AG09309 (cell line): ENCODE measurements around the gene PIGZ.

Experiments used
- DNase-seq: peaks from one replicate; pipeline ENCODE4 v3.0.0-alpha.2; 2010; ENCODE audit warnings: low read depth
- H3K4me3 ChIP-seq: 2 replicates; pipeline ENCODE4 v1.5.1; 2011; ENCODE audit warnings: mild to moderate bottlenecking, low read depth, low read length, moderate library complexity; ENCODE audit not compliant: control insufficient read depth
- TF ChIP-seq, protein P1 (sequence below): IDR thresholded peaks from 2 replicates; pipeline ENCODE4 v1.5.1; 2011; ENCODE audit warnings: mild to moderate bottlenecking, low read depth, low read length, inconsistent platforms; ENCODE audit not compliant: insufficient read depth, control insufficient read depth; ENCODE audit errors: missing control alignments

Gene PIGZ, protein sequence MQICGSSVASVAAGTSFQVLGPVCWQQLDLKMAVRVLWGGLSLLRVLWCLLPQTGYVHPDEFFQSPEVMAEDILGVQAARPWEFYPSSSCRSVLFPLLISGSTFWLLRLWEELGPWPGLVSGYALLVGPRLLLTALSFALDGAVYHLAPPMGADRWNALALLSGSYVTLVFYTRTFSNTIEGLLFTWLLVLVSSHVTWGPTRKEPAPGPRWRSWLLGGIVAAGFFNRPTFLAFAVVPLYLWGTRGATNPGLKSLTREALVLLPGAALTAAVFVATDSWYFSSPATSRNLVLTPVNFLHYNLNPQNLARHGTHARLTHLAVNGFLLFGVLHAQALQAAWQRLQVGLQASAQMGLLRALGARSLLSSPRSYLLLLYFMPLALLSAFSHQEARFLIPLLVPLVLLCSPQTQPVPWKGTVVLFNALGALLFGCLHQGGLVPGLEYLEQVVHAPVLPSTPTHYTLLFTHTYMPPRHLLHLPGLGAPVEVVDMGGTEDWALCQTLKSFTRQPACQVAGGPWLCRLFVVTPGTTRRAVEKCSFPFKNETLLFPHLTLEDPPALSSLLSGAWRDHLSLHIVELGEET

DNA sequence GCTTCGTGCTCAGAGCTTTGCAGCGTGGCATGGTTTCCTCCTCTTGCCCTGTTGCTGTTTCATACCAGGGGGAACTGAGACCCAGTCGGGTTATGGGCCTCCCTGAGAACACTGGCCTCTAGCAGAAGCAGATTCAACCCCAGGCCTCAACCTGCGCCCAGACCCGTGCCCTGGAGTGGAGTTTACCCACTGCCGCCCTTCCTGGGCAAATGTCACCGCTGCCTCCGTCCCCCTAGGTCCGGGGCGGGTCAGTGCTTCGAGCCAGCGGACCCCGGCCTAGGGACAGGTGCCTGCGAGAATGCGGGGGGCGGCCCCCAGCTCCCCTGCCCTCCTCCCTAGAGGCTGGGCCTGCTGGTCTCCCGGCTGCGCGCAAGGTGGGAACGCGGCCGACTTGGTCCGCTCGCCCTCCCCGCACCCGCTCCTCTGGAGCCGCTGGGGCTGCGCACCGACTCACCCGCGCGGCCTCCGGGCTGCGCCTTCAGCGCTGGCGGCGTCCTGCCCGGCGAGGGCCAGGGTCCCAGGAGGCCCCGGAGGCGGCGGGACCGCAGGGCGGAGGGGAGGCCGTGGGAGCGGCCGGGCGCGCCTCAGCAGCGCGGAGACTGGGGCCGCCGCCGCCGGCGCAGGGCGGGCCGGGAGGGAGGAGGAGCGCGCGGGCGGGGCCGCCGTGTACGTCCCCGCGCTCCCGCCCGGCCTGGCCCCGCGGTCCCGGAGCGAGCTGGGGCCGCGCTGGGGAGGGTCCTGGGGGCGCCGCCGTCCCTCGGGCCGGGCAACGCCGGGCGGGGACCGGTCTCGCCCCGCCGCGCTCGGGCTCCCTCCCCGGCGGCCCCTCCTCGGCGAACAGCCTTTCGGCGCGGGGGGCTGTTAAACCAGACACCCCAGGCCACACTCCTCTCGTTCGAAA, at the start of gene PIGZ:
Gene PIGZ (minus strand): TSS at position 601 of the 901 bp plus-strand sequence. CDS start 16,802 bp downstream, outside the sequence.
- TF ChIP-seq, protein P1, sequence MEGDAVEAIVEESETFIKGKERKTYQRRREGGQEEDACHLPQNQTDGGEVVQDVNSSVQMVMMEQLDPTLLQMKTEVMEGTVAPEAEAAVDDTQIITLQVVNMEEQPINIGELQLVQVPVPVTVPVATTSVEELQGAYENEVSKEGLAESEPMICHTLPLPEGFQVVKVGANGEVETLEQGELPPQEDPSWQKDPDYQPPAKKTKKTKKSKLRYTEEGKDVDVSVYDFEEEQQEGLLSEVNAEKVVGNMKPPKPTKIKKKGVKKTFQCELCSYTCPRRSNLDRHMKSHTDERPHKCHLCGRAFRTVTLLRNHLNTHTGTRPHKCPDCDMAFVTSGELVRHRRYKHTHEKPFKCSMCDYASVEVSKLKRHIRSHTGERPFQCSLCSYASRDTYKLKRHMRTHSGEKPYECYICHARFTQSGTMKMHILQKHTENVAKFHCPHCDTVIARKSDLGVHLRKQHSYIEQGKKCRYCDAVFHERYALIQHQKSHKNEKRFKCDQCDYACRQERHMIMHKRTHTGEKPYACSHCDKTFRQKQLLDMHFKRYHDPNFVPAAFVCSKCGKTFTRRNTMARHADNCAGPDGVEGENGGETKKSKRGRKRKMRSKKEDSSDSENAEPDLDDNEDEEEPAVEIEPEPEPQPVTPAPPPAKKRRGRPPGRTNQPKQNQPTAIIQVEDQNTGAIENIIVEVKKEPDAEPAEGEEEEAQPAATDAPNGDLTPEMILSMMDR: no peak
- DNase-seq: no peak

DNA sequence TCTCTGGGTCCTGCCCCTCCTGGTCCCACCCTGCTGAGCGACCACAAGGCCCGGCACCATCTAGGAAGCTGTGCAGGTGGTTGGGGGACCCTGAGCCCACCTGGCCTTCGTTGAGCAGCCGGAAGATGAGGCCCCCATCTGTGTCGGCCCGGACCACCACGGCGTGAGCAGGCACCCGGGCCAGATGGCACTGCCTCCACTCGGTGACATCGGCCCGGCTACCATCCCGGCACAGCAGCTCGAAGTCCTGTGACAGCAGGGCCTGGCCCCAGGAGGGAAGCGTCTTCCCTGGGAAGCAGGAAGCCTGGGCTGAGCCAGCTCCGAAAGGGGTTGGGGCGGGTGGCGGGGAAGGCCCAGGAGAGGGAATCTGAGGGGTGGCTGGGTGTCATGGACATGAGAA, 48.4 kb upstream of the PIGZ start:
- DNase-seq: no peak
- TF ChIP-seq, protein P1: no peak
- no peak overlapping the region for H3K4me3 ChIP-seq

More for the DNA sequence above, at the start of gene PIGZ:
- H3K4me3 ChIP-seq: peak within 1 kb of the TSS; percentile 79

DNA sequence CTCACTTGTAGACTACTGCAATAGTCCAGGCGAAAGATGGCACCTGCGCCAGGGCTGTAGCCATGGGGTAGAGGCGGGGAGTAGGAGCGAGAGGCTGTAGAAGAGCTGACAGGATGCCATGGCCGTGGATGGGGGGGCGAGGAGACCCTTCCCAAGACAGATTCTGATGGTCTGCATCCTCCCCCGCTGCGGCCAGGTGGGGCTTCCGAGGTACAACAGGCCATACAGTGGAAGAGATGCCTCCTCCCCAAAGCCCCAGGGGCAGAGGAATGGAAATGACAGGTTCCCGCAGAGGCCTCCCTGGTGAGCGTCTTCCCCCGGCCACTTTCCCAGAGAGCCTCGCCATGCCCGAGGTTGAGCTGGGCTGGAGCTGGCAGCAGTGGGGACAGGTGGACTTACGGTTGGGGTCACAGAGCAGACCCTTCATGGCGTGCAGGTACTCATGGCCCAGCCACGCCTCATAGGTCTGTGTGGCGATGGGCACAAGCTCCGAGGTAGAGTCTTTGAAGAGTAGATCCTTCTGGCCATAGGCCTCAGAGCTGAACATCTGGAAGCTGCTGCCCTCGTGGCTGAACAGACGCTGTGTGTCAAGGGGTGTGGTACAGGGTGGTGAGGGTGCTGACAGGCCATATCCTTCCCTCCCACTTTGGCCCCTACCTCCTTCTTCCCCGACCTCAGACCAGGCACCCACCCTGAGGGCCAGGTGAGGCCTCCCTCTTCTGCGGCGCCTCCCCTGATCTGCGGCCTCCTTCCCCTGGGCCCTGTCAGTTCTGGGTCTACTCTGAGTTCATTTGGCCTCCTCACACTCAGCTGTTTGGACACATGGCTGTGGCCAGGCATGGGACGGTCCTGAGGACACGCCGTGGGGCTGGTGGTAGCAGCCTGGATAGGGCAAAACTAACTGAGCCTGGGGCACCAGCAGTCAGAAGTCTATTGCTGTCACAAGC, 47.4 kb upstream of the PIGZ start:
- no peak overlapping the region for H3K4me3 ChIP-seq
- TF ChIP-seq, protein P1: no peak
- DNase-seq: no peak

DNA sequence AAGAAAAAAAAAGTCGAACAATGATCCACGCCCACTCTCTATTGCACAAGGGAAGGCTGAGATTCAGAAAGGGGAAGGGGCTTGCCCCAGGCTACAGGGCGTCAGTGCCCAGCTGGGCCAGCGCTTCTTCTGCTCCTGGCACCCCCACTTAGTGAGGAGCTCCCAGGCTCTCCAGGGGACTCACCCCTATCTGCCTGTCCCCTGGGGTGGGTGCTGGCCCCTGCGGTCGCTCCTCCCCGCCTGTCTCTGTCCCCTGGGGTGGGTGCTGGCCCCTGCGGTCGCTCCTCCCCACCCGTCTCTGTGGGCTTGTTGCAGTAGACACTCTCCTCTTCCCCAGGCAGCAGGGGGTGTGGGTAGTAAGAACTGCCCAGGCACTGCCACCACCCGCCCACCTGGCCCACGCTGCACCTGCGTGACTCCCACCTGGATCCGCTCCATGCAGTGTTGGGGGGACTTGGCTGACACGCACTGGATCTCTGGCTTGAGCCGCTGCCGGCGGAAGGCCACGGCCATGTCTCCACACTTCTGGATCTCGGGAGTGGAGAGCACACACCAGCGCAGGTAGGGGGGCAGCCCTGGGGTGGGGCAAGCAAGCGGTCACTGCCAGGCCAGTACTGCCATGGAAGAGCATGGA, 46.4 kb upstream of the PIGZ start:
- TF ChIP-seq, protein P1: no peak
- H3K4me3 ChIP-seq: no peak overlapping the region
- DNase-seq: no peak

DNA sequence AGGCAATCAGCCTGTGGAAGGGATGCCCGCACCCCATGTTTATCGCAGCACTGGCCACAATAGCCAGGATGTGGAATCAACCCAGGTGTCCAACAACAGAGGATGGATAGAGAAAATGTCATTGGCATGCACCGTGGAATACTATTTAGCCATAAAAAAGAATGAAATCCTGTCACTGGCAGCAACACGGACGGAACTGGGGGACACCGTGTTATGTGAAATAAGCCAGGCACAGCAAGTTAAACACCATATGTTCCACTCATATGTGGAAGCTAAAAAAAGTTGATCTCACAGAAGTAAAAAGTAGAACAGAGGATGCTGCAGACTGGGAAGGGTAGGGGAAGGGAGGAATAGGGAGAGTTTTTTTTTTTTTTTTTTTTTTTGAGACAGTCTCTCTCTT, 45.4 kb upstream of the PIGZ start:
- DNase-seq: no peak
- H3K4me3 ChIP-seq: no peak overlapping the region
- TF ChIP-seq, protein P1: no peak
